ENCODE data around the gene DUSP9.

DNA sequence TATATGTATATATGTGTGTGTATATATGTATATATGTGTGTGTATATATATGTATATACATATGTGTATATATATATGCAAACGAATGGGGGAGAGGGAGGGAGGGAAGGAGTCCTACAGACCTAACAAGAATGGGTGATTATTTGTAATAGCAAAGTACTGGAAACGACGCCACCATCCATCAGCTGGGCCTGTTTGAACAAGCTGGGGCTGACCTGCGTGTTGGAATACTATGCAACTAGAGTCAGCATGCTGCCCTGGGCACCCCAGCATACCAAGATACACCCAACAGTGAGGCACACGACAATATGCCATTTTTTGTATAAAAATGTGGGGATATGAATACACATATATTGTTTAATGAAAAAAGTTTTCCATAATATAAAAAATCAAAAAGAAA is 26.4 kb upstream of the DUSP9 start:
- TF ChIP-seq, protein P1, sequence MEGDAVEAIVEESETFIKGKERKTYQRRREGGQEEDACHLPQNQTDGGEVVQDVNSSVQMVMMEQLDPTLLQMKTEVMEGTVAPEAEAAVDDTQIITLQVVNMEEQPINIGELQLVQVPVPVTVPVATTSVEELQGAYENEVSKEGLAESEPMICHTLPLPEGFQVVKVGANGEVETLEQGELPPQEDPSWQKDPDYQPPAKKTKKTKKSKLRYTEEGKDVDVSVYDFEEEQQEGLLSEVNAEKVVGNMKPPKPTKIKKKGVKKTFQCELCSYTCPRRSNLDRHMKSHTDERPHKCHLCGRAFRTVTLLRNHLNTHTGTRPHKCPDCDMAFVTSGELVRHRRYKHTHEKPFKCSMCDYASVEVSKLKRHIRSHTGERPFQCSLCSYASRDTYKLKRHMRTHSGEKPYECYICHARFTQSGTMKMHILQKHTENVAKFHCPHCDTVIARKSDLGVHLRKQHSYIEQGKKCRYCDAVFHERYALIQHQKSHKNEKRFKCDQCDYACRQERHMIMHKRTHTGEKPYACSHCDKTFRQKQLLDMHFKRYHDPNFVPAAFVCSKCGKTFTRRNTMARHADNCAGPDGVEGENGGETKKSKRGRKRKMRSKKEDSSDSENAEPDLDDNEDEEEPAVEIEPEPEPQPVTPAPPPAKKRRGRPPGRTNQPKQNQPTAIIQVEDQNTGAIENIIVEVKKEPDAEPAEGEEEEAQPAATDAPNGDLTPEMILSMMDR (IDR thresholded peaks at IDR 0.05; ENCODE audit: insufficient read depth, low read length): no peak
- TF ChIP-seq POLR2AphosphoS5 (IDR thresholded peaks at IDR 0.05; ENCODE audit: low read depth): no peak

All from HL-60 (cell line).